ENCODE results near the gene NEK11.

DNA sequence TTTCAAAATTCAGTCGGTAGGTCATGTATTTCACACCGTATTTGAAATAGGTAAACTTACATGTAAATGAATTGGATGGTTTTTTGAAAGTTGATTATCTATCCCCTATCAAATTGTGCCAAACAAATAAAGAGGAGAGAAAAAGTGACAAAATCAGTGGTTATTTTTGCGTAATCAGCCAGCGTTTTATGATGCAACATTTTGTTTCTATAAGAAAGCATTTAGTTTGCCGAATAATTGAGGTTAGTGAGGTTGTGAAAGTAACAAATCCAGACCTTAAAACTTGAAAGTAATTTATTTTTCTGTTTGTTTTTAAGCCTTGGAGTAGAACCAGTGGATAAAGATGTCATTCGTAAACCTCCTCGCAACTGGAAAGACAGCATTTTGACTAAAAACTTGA, 29.4 kb upstream of the NEK11 start:
- TF ChIP-seq, protein P1, sequence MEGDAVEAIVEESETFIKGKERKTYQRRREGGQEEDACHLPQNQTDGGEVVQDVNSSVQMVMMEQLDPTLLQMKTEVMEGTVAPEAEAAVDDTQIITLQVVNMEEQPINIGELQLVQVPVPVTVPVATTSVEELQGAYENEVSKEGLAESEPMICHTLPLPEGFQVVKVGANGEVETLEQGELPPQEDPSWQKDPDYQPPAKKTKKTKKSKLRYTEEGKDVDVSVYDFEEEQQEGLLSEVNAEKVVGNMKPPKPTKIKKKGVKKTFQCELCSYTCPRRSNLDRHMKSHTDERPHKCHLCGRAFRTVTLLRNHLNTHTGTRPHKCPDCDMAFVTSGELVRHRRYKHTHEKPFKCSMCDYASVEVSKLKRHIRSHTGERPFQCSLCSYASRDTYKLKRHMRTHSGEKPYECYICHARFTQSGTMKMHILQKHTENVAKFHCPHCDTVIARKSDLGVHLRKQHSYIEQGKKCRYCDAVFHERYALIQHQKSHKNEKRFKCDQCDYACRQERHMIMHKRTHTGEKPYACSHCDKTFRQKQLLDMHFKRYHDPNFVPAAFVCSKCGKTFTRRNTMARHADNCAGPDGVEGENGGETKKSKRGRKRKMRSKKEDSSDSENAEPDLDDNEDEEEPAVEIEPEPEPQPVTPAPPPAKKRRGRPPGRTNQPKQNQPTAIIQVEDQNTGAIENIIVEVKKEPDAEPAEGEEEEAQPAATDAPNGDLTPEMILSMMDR (IDR thresholded peaks at IDR 0.05; ENCODE audit: insufficient read depth, low read depth, low read length) = no peak
- TF ChIP-seq EZH2 (IDR thresholded peaks at IDR 0.05; ENCODE audit: insufficient read depth, low read length) = no peak
